RPMI7951 (cell line): ENCODE measurements around the gene CFAP210. TPM values are rescaled to one million over a fixed set of nuclear protein-coding genes. Genes with fewer than 3 reads are reported as not detected.

ENCODE experiments used
- DNase-seq: peaks from one replicate; pipeline ENCODE4 v3.0.0-alpha.2; 2012; ENCODE audit warnings: low read depth
- total RNA-seq: library from RNA; depleted of rRNA; stranded (reverse); fragments of >200 nt; shearing (Covaris generic); gene quantifications from 2 replicates; pipeline ENCODE4 v1.2.3, GENCODE V29; 2014

The CFAP210 gene
- total RNA-seq, 1 experiment from 2014 or later = not detected

GRCh38 chr2:169673106-169673505, 21.1 kb downstream of the CFAP210 start:
- no peak for DNase-seq

GRCh38 chr2:169672406-169672805, 21.8 kb downstream of the CFAP210 start:
- DNase-seq = no peak

GRCh38 chr2:169670937-169671336, 23.3 kb downstream of the CFAP210 start:
- no peak for DNase-seq

GRCh38 chr2:169670215-169670651, 24.0 kb downstream of the CFAP210 start:
- peak; percentile 26 for DNase-seq

- no peak for DNase-seq
These were observed 26.6 kb downstream of the CFAP210 start for GRCh38 chr2:169667583-169667982.

- DNase-seq = no peak
These were observed 29.0 kb downstream of the CFAP210 start for GRCh38 chr2:169664978-169665930.

GRCh38 chr2:169664600-169664977, 29.6 kb downstream of the CFAP210 start:
- no peak for DNase-seq

GRCh38 chr2:169663247-169663646, 31.0 kb downstream of the CFAP210 start:
- no peak for DNase-seq

- DNase-seq = no peak
These were observed 31.5 kb downstream of the CFAP210 start for GRCh38 chr2:169662744-169663143.

GRCh38 chr2:169661265-169661664, 32.9 kb downstream of the CFAP210 start:
- no peak for DNase-seq

- no peak for DNase-seq
These were observed 34.9 kb downstream of the CFAP210 start for GRCh38 chr2:169659320-169659719.

GRCh38 chr2:169658877-169659276, 35.3 kb downstream of the CFAP210 start:
- no peak for DNase-seq

GRCh38 chr2:169656164-169656563, 38.0 kb downstream of the CFAP210 start:
- no peak for DNase-seq

- DNase-seq = no peak
These were observed 40.6 kb downstream of the CFAP210 start for GRCh38 chr2:169653636-169654035.

- DNase-seq = no peak
These were observed 44.9 kb downstream of the CFAP210 start for GRCh38 chr2:169649278-169649677.

- DNase-seq = no peak
These were observed 46.7 kb downstream of the CFAP210 start for GRCh38 chr2:169647496-169647895.

GRCh38 chr2:169644173-169644572, 50.0 kb downstream of the CFAP210 start:
- DNase-seq = no peak

GRCh38 chr2:169641464-169641863, 52.7 kb downstream of the CFAP210 start:
- DNase-seq = no peak

GRCh38 chr2:169640104-169640503, 54.1 kb downstream of the CFAP210 start:
- DNase-seq = no peak

GRCh38 chr2:169637620-169638019, 56.6 kb downstream of the CFAP210 start:
- no peak for DNase-seq

- DNase-seq = no peak
These were observed 57.6 kb downstream of the CFAP210 start for GRCh38 chr2:169636440-169637097.

GRCh38 chr2:169625781-169626180, 68.4 kb downstream of the CFAP210 start:
- DNase-seq = no peak

- no peak for DNase-seq
These were observed 71.0 kb downstream of the CFAP210 start for GRCh38 chr2:169623235-169623634.
